Gastrocnemius medialis (tissue), 4 donors: ENCODE measurements around the gene SFMBT1. TPM values are rescaled to one million over a fixed set of nuclear protein-coding genes. Genes with fewer than 3 reads are reported as not detected.

Source experiments
- ATAC-seq, 2 donors: fragments of 150-250 bp; one replicate each; pipeline ENCODE4 v1.9.1; 2016
- DNase-seq, 2 donors: peaks; one replicate each; pipeline ENCODE4 v3.0.0-alpha.2; 2019
- H3K27ac ChIP-seq, 4 donors: fragments of 200-600 bp; sonication (generic); 1 replicate in 1 of 4; 2 replicates in 3 of 4; pipeline ENCODE4 v1.5.1; 2016 to 2018; ENCODE audit warnings: mild to moderate bottlenecking in 2 of 4, moderate library complexity in 1 of 4
- H3K27me3 ChIP-seq, 3 donors: fragments of 200-600 bp; sonication (generic) in 2 of 3; 1 replicate in 1 of 3; 2 replicates in 2 of 3; pipeline versions ENCODE4 v1.5.1 to v1.6.0; 2016 to 2019; ENCODE audit warnings: mild to moderate bottlenecking in 1 of 3, moderate library complexity in 1 of 3
- H3K36me3 ChIP-seq, 2 donors: fragments of 200-600 bp; sonication (generic) in 1 of 2; one replicate each; pipeline ENCODE4 v1.5.1; 2017 to 2018
- H3K4me1 ChIP-seq, 2 donors: fragments of 200-600 bp; sonication (generic) in 1 of 2; one replicate each; pipeline ENCODE4 v1.5.1; 2016 to 2017; ENCODE audit warnings: mild to moderate bottlenecking in 2 of 2
- H3K4me3 ChIP-seq, 4 donors: fragments of 200-600 bp; sonication (generic) in 3 of 4; 1 replicate in 1 of 4; 2 replicates in 3 of 4; pipeline ENCODE4 v1.5.1; 2016 to 2019; ENCODE audit warnings: mild to moderate bottlenecking in 2 of 4
- H3K9me3 ChIP-seq, 3 donors: fragments of 200-600 bp; sonication (generic) in 2 of 3; 1 replicate in 1 of 3; 2 replicates in 2 of 3; pipeline ENCODE4 v1.5.1; 2016 to 2019
- CTCF ChIP-seq, 5 experiments: fragments of 450-650 bp in 3 of 5; fragments of 200-600 bp in 2 of 5; sonication (generic) in 2 of 5; IDR thresholded peaks in 4 of 5; conservative IDR thresholded peaks in 1 of 5; 1 replicate in 4 of 5; 2 replicates in 1 of 5; pipeline ENCODE4 v1.5.1; 2016 to 2019; ENCODE audit warnings: antibody characterized with exemption in 5 of 5, mild to moderate bottlenecking in 3 of 5, moderate library complexity in 3 of 5
- POLR2A ChIP-seq, 2 donors: fragments of 450-650 bp; IDR thresholded peaks; one replicate each; pipeline ENCODE4 v1.6.1; 2017; ENCODE audit warnings: antibody characterized with exemption in 2 of 2, mild to moderate bottlenecking in 2 of 2, moderate library complexity in 2 of 2
- in situ Hi-C, 4 donors: fragments of 200-750 bp; cut with MboI; loops; one replicate each; pipeline versions ENCODE4 v1.15.0 to v1.8.0; 2017; ENCODE audit warnings: low sequenced_read_pairs in 4 of 4
- intact Hi-C: fragments of 100-400 bp; cut with DNase I; formaldehyde crosslinking; loops from one replicate; pipeline ENCODE4 v1.15.1; 2023; ENCODE audit warnings: low total_unique reads
- total RNA-seq, 4 donors: library from RNA; depleted of rRNA; stranded (reverse); fragments of >200 nt; gene quantifications; one replicate each; pipeline versions ENCODE4 v1.1.0 to v1.2.3, GENCODE V29; 2016

The SFMBT1 gene
- total RNA-seq, 4 donors from 2014 or later = 17.5 to 39.7 (median 29.8) TPM

GRCh38 chr3:52926554-52926953, 119.3 kb downstream of the SFMBT1 start:
- ATAC-seq = no peak
- Histone ChIP-seq H3K4me3 (no peak overlapping the region), H3K36me3 (peaks cover 0 to 49% of the 10 kb centered on the region in 2 donors), H3K4me1 (no peaks in the 10 kb centered on the region), H3K27me3 (no peaks in the 10 kb centered on the region), H3K27ac (no peak overlapping the region), H3K9me3 (no peaks in the 10 kb centered on the region)
- intact Hi-C loops = no loop called here
- no peak for DNase-seq
- TF ChIP-seq POLR2A (IDR thresholded peaks at IDR 0.05) (no peak), CTCF (IDR thresholded peaks at IDR 0.05 in 4 of 5, conservative IDR thresholded peaks at IDR 0.05 in 1 of 5) (no peak)
- in situ Hi-C loops = loop anchor here in 2 of 4 donors (25.0 kb wide), 1 partner anchor 189 kb away; no protein-coding TSS in a partner anchor

GRCh38 chr3:52925405-52926313, 120.2 kb downstream of the SFMBT1 start:
- TF ChIP-seq CTCF (IDR thresholded peaks at IDR 0.05 in 4 of 5, conservative IDR thresholded peaks at IDR 0.05 in 1 of 5) (no peak), POLR2A (IDR thresholded peaks at IDR 0.05) (no peak)
- Histone ChIP-seq H3K9me3 (no peaks in the 10 kb centered on the region), H3K4me1 (no peaks in the 10 kb centered on the region), H3K36me3 (peaks cover 0 to 51% of the 10 kb centered on the region in 2 donors), H3K27ac (no peak overlapping the region), H3K4me3 (no peak overlapping the region), H3K27me3 (no peaks in the 10 kb centered on the region)
- intact Hi-C loops (no loop called here), in situ Hi-C loops (loop anchor here in 2 of 4 donors (25.0 kb wide), 1 partner anchor 188 kb away; no protein-coding TSS in a partner anchor)
- DNase-seq (no peak), ATAC-seq (no peak)

DNA sequence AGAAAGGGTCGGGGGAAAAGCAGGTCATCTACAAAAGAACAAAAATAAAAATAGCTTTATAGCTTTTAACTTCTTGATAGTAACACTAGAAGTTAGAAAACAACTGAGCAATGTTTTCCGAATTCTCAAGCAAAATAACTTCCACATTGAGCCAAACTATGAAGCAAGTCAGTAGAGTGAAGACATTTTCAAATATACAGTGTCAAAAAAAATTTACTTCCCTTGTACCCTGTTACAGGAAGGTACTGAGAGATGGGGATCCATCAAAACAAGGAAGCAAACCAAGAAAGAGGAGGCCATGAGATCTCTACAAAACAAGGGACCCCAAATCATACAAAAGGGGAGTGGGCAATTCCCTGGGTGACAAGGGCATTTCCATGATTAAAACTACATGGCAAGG, 121.9 kb downstream of the SFMBT1 start:
- Histone ChIP-seq H3K4me1 (no peaks in the 10 kb centered on the region), H3K27me3 (no peaks in the 10 kb centered on the region), H3K27ac (no peak overlapping the region), H3K9me3 (no peaks in the 10 kb centered on the region), H3K36me3 (peaks cover 2 to 55% of the 10 kb centered on the region in 2 donors), H3K4me3 (no peak overlapping the region)
- in situ Hi-C loops = no loop called here
- no peak for ATAC-seq
- no peak for DNase-seq
- intact Hi-C loops = no loop called here
- TF ChIP-seq CTCF (IDR thresholded peaks at IDR 0.05 in 4 of 5, conservative IDR thresholded peaks at IDR 0.05 in 1 of 5) (no peak), POLR2A (IDR thresholded peaks at IDR 0.05) (no peak)

- Histone ChIP-seq H3K9me3 (no peaks in the 10 kb centered on the region), H3K27ac (no peak overlapping the region), H3K4me3 (no peak overlapping the region), H3K4me1 (no peaks in the 10 kb centered on the region), H3K27me3 (no peaks in the 10 kb centered on the region), H3K36me3 (peaks cover 2 to 62% of the 10 kb centered on the region in 2 donors)
- ATAC-seq (no peak), DNase-seq (no peak)
- no peak for TF ChIP-seq POLR2A (IDR thresholded peaks at IDR 0.05)
- no peak for TF ChIP-seq CTCF (IDR thresholded peaks at IDR 0.05 in 4 of 5, conservative IDR thresholded peaks at IDR 0.05 in 1 of 5)
- intact Hi-C loops (no loop called here), in situ Hi-C loops (no loop called here)
Measured at GRCh38 chr3:52920841-52921240, 125.0 kb downstream of the SFMBT1 start.
